K562 (cell line): ENCODE measurements around the gene MICOS13. TPM values are rescaled to one million over a fixed set of nuclear protein-coding genes. Genes with fewer than 3 reads are reported as not detected.

Source experiments
- FOXP1 ChIP-seq: sonication (generic); formaldehyde crosslinking; IDR thresholded peaks from 2 replicates; pipeline ENCODE4 v1.8.0; 2022; ENCODE audit warnings: mild to moderate bottlenecking, missing genetic modification reagents
- HEY1 ChIP-seq: fragments of 250-450 bp; sonication (Bioruptor Pico); IDR thresholded peaks from 2 replicates; pipeline ENCODE4 v1.5.0; 2020; ENCODE audit warnings: mild to moderate bottlenecking, moderate library complexity, borderline replicate concordance
- HMGXB4 ChIP-seq: sonication (generic); formaldehyde crosslinking; IDR thresholded peaks from 2 replicates; pipeline ENCODE4 v1.8.1; 2023; ENCODE audit warnings: mild to moderate bottlenecking, missing genetic modification reagents
- MAFG ChIP-seq: fragments of 450-650 bp; conservative IDR thresholded peaks from 2 replicates; pipeline ENCODE4 v1.6.1; 2016; ENCODE audit warnings: missing genetic modification characterization, missing compliant biosample characterization
- NFE2L1 ChIP-seq: fragments of 450-650 bp; IDR thresholded peaks from 2 replicates; pipeline ENCODE4 v1.6.1; 2016; ENCODE audit warnings: missing genetic modification characterization, low read depth, mild to moderate bottlenecking, missing compliant biosample characterization, moderate library complexity, borderline replicate concordance
- PCBP1 ChIP-seq: fragments of 200-400 bp; formaldehyde crosslinking; IDR thresholded peaks from 2 replicates; pipeline ENCODE4 v1.6.1; 2018; ENCODE audit warnings: mild to moderate bottlenecking, low read depth, low read length; ENCODE audit not compliant: poor library complexity, severe bottlenecking
- RBBP5 ChIP-seq: fragments of 200-600 bp; sonication (generic); IDR thresholded peaks from 2 replicates; pipeline ENCODE4 v1.6.1; 2012; ENCODE audit warnings: borderline replicate concordance, mild to moderate bottlenecking, low read length, control low read depth, inconsistent platforms; ENCODE audit not compliant: insufficient read depth, poor library complexity, severe bottlenecking
- ZNF24 ChIP-seq: fragments of 450-650 bp; IDR thresholded peaks from 2 replicates; pipeline ENCODE4 v1.6.1; 2016
- ZNF316 ChIP-seq: fragments of 450-650 bp; IDR thresholded peaks from 2 replicates; pipeline ENCODE4 v1.6.1; 2016
- ZNF589 ChIP-seq: fragments of 200-800 bp; sonication (Bioruptor generic); IDR thresholded peaks from 2 replicates; pipeline ENCODE4 v1.6.1; 2016; ENCODE audit warnings: low read depth, missing genetic modification characterization, missing compliant biosample characterization
- ZNF695 ChIP-seq: fragments of 450-650 bp; formaldehyde crosslinking; IDR thresholded peaks from 2 replicates; pipeline ENCODE4 v1.4.0; 2020; ENCODE audit warnings: mild to moderate bottlenecking, moderate library complexity
- polyA plus RNA-seq, 8 experiments: library from polyadenylated mRNA; depleted of rRNA in 4 of 8; stranded (reverse) in 5 of 8; unstranded in 3 of 8; fragments of >200 nt; fragmentation: Nextera tagmentation in 2 of 8; fragmentation: Illumina TruSeq in 1 of 8; extraction: Ambion mirVana in 2 of 8; extraction: Trizol in 1 of 8; gene quantifications; 2 replicates each; pipeline versions ENCODE4 v1.2.1 to v1.2.3, GENCODE V29; 2011 to 2014; ENCODE audit warnings: inconsistent platforms in 1 of 8, missing spikeins in 1 of 8
- total RNA-seq, 7 experiments: library from RNA; depleted of rRNA in 6 of 7; stranded (reverse); fragments of >200 nt in 6 of 7; fragmentation: Illumina TruSeq in 2 of 7; extraction: Trizol in 2 of 7; gene quantifications; 2 replicates each; pipeline versions ENCODE4 v1.2.1 to v1.2.3, GENCODE V29; 2011 to 2021; ENCODE audit warnings: low replicate concordance in 1 of 7

Gene MICOS13
- total and polyA plus RNA-seq, 9 of the 15 experiments (the other 6 are each of a cell fraction or from before 2014, with no cell fraction given) = 15.5 to 220 (median 49.4) TPM

DNA sequence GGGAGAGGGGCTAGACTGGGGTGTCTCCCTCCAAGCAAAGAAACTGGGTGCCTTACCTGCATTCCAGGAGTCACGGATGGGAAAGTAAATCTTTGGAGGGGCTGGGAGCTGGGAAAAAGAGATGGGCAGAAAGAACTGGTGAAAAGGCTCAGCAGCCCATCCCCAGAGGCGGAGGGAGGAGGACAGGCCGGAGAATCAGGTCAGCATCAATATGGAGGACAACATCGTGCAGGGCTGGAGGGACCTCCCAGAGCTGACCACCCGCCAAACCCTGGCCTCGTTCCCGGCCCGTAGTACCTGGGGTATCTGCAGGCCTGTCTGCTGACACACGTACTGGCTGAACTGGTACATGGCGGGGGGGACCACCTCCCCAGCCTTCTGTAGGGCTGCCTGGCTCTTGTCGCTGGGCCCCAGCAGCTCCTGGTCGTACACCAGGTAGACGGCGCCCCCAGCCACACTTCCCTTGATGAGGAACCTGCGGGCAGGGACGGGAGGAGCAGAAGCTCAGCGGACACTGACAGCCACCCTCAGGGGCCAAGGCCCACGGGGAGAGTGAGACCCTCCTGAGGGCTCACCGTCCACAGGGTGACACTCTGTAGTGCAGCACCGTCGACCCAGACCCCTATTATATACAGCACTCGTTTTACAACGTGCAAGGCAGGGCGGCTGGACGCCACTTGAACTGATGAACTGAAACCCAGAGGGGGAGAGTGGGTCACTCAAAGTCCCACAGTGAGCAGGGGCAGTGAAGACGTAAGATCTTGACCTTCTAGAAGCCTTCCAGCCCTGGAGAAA, 830 bp downstream of the MICOS13 start (continued):
- TF ChIP-seq PCBP1 (no peak), FOXP1 (CRISPR knock-in tag) (0 out of 2 replicates have a peak, but pooled peaks have one; percentile 16), ZNF24 (no peak), RBBP5 (peak; percentile 0), NFE2L1 (no peak), MAFG (no peak), ZNF316 (no peak), ZNF695 (CRISPR knock-in tag) (no peak), ZNF589 (CRISPR knock-in tag) (no peak), HMGXB4 (CRISPR knock-in tag) (0 out of 2 replicates have a peak, but pooled peaks have one; percentile 65), HEY1 (CRISPR knock-in tag) (no peak)
